ENCODE results near the gene EFCC1. TPM values are rescaled to one million over a fixed set of nuclear protein-coding genes. Genes with fewer than 3 reads are reported as not detected.

The EFCC1 gene
- total RNA-seq, 4 donors from 2014 or later: 0.76 to 2.5 (median 1.1) TPM

GRCh38 chr3:129025691-129026435 lies 24.8 kb downstream of the EFCC1 start:
- DNase-seq (ENCODE audit: low spot score in 2 of 2): peak; percentile 70 to 85
- peak overlapping the region; percentile 18 for H3K27ac ChIP-seq
- 42% methylated on average over 8 of the region's 8 CpGs for WGBS

GRCh38 chr3:129026728-129027543 lies 25.8 kb downstream of the EFCC1 start:
- peaks cover 27% of the 10 kb centered on the region for H3K4me1 ChIP-seq

More at GRCh38 chr3:129025691-129026435, 24.8 kb downstream of the EFCC1 start:
- Histone ChIP-seq H3K27me3 (no peaks in the 10 kb centered on the region), H3K36me3 (no peaks in the 10 kb centered on the region), H3K9me3 (no peaks in the 10 kb centered on the region), H3K4me1 (peaks cover 27% of the 10 kb centered on the region), H3K4me3 (no peak overlapping the region)
- TF ChIP-seq CTCF (IDR thresholded peaks at IDR 0.05) (no peak), POLR2A (IDR thresholded peaks at IDR 0.05) (no peak), EP300 (IDR thresholded peaks at IDR 0.05) (no peak), POLR2AphosphoS5 (IDR thresholded peaks at IDR 0.05) (no peak)

GRCh38 chr3:129027544-129027880 lies 26.4 kb downstream of the EFCC1 start:
- H3K36me3 ChIP-seq: no peaks in the 10 kb centered on the region
- TF ChIP-seq EP300 (IDR thresholded peaks at IDR 0.05) (no peak), POLR2AphosphoS5 (IDR thresholded peaks at IDR 0.05) (no peak), CTCF (IDR thresholded peaks at IDR 0.05) (no peak), POLR2A (IDR thresholded peaks at IDR 0.05) (no peak)
- H3K4me1 ChIP-seq: peaks cover 27% of the 10 kb centered on the region
- peak overlapping the region; percentile 48 for H3K4me3 ChIP-seq
- DNase-seq (ENCODE audit: low spot score in 2 of 2): no peak
- no peak overlapping the region for H3K27ac ChIP-seq
- H3K9me3 ChIP-seq: no peaks in the 10 kb centered on the region
- WGBS: 75% methylated on average over 15 of the region's 15 CpGs
- H3K27me3 ChIP-seq: no peaks in the 10 kb centered on the region

More at GRCh38 chr3:129026728-129027543, 25.8 kb downstream of the EFCC1 start:
- Histone ChIP-seq H3K4me3 (peak overlapping the region; percentile 48), H3K27me3 (no peaks in the 10 kb centered on the region), H3K9me3 (no peaks in the 10 kb centered on the region), H3K36me3 (no peaks in the 10 kb centered on the region), H3K27ac (peak overlapping the region; percentile 18)
- WGBS: 20% methylated on average over 8 of the region's 54 CpGs
- TF ChIP-seq POLR2A (IDR thresholded peaks at IDR 0.05) (peak in 1 of 2 donors; percentile 25), POLR2AphosphoS5 (IDR thresholded peaks at IDR 0.05) (peak in 1 of 3 donors; percentile 34), EP300 (IDR thresholded peaks at IDR 0.05) (no peak), CTCF (IDR thresholded peaks at IDR 0.05) (peak in 1 of 2 donors; percentile 88)
- DNase-seq (ENCODE audit: low spot score in 2 of 2): peak; percentile 92 to 93

DNA sequence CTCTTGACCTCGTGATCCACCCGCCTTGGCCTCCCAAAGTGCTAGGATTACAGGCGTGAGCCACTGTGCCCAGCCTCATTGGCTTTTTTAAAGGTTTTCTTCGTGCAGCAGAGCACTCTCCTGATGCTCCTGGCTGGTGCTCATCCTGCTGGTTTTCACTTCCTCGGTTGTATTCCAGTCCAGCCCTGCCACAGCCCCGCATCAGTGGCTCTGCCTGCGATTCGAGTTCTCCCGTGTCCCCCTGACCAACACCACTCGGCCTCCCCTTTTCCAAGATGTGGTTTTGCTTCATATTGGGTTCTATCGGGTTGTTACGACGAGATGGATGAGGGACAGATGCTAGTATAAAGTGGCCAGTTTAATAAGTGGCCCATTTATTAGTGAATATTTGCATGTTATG lies 27.8 kb downstream of the EFCC1 start:
- DNase-seq (ENCODE audit: low spot score in 2 of 2): no peak
- peaks cover 27% of the 10 kb centered on the region for H3K4me1 ChIP-seq
- H3K27ac ChIP-seq: no peak overlapping the region
- no peaks in the 10 kb centered on the region for H3K27me3 ChIP-seq
- WGBS: 96% methylated on average over 13 of the region's 13 CpGs
- no peaks in the 10 kb centered on the region for H3K9me3 ChIP-seq
- no peaks in the 10 kb centered on the region for H3K36me3 ChIP-seq
- no peak for TF ChIP-seq POLR2A (IDR thresholded peaks at IDR 0.05)
- TF ChIP-seq POLR2AphosphoS5 (IDR thresholded peaks at IDR 0.05): no peak
- no peak for TF ChIP-seq EP300 (IDR thresholded peaks at IDR 0.05)
- TF ChIP-seq CTCF (IDR thresholded peaks at IDR 0.05): no peak
- H3K4me3 ChIP-seq: no peak overlapping the region

- Histone ChIP-seq H3K27ac (no peak overlapping the region), H3K9me3 (no peaks in the 10 kb centered on the region), H3K27me3 (no peaks in the 10 kb centered on the region), H3K4me3 (no peak overlapping the region), H3K4me1 (peaks cover 20% of the 10 kb centered on the region), H3K36me3 (no peaks in the 10 kb centered on the region)
- 100% methylated on average over 2 of the region's 4 CpGs for WGBS
- TF ChIP-seq POLR2AphosphoS5 (IDR thresholded peaks at IDR 0.05) (no peak), EP300 (IDR thresholded peaks at IDR 0.05) (no peak), CTCF (IDR thresholded peaks at IDR 0.05) (no peak), POLR2A (IDR thresholded peaks at IDR 0.05) (no peak)
- peak in 1 of 2 donors; percentile 34 for DNase-seq (ENCODE audit: low spot score in 2 of 2)
These were observed 29.5 kb downstream of the EFCC1 start for GRCh38 chr3:129030611-129031010.
